ENCODE measurements around the gene TELO2. TPM values are rescaled to one million over a fixed set of nuclear protein-coding genes. Genes with fewer than 3 reads are reported as not detected.
"Not testable (repeated sequence)": the region's sequence is repeated elsewhere in the genome, so short reads cannot be mapped to it uniquely, and the experiment has no call there.

TELO2 gene
- total RNA-seq, 1 donor from 2014 or later = 13.6 TPM

GRCh38 chr16:1457489-1458245 is 35.5 kb upstream of the TELO2 start:
- no peak for DNase-seq (ENCODE audit: low read depth in 2 of 2)

DNA sequence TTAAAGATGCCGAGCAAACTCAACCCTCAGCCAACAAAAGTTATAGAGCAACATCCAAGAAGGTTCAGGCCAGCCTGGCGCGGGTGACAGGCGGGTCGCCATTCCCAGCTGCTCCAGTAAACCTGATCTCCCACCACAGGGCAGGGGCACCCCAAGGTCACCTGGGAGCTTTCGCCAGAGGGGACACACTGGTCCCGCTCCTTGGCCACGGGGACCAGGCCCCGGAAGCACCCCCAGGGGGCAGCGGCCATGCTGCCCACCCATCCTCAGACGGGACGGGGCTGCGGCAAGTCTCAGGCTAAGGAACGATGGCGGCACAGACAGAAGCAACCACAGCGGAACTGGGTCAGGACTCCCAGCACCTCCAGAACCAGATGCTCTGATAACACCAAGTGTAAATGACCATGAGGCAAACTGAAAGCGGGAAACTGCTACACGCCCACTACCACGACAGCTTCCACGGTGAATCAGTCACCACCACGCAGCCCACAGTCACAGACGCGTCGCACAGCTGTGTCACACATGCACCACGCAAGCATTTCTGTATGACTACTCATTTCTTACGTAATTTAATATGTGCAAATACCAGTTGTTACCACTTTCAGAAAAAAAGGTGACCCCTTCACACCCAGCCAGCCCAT is 34.7 kb upstream of the TELO2 start:
- no peak for DNase-seq (ENCODE audit: low read depth in 2 of 2)

- DNase-seq (ENCODE audit: low read depth in 2 of 2) = no peak
These were observed 34.2 kb upstream of the TELO2 start for GRCh38 chr16:1458977-1459341.

- DNase-seq (ENCODE audit: low read depth in 2 of 2) = no peak
These were observed 33.2 kb upstream of the TELO2 start for GRCh38 chr16:1459967-1460366.

DNA sequence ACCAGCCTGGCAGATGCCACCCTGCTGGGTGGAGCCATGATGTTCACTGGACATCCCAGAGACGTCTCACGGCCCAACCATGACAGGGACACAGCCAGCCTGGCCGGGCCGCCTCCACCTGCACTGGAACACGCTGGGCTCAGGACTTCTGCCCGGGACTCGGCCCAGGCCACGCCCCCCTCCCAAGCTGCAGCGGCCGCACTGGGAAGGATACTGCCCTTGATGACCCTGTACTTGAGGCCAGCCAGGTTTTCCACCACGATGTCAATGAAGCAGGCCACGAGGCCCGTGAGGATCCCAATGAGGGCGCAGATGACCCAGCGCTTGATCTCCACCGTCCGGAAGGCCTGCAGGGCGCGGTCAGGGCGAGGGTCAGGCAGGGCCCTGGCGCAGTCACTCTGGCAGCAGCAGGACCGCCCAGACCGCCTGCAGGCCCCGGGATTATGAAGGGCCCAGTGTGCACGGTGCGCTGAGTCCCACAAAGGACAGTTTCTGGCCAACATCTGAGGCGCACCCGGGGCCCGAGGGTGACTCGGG is 32.5 kb upstream of the TELO2 start:
- DNase-seq (ENCODE audit: low read depth in 2 of 2) = no peak

DNA sequence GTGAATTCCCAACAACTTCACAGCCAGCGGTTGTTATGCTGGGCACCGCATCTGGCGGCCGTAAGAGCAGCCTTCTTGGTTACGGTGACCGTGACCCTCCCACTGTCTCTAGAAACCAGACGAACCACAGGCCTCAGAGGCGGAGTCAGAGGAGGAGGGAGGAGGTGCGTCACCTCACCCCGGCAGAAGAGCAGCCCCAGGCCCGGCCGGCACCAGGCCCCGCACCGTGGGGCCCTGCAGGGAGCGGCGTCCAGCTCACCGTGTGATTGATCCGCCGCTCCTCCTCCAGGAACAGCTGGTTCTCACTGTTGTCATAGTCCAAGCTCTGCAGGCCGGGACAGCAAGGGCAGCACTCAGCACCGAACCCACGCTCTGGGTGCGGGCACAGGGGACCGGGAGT is 32.0 kb upstream of the TELO2 start:
- DNase-seq (ENCODE audit: low read depth in 2 of 2) = no peak

GRCh38 chr16:1464196-1464893 is 28.8 kb upstream of the TELO2 start:
- no peak for DNase-seq (ENCODE audit: low read depth in 2 of 2)

DNA sequence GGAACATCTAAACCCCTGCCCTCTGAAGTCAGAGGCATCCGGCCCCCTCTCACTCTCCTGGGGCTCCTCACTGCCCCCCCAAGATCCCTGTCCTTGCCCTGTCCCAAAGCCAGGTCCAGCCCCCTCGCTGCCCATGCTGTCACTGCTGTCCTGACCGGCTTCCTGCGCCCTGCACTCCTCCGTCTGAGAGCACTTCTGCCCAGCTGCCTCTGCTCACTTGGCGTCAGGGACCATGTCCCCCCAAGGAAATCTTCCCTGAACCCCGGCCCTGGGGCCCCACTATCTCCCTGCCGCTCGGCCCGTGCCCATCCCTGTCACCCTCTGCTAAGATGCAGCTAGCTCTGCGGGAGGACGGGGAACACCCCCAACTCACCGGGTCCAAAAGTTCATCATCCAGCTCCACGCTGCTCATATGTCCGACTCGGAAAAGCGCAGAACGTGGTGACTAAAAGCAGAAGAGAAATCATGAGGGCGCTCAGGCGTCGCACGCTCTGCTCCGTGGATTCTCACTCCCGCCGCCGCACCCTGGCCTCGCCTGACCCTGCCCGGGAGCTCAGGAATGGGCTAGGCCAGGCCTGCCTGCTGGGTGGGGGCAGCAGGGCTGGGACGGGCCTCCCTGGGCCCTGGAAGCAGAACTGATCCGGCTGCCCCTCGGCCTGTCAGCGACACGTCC is 28.1 kb upstream of the TELO2 start:
- DNase-seq (ENCODE audit: low read depth in 2 of 2) = no peak

- no peak for DNase-seq (ENCODE audit: low read depth in 2 of 2)
These were observed 27.6 kb upstream of the TELO2 start for GRCh38 chr16:1465567-1465915.

DNA sequence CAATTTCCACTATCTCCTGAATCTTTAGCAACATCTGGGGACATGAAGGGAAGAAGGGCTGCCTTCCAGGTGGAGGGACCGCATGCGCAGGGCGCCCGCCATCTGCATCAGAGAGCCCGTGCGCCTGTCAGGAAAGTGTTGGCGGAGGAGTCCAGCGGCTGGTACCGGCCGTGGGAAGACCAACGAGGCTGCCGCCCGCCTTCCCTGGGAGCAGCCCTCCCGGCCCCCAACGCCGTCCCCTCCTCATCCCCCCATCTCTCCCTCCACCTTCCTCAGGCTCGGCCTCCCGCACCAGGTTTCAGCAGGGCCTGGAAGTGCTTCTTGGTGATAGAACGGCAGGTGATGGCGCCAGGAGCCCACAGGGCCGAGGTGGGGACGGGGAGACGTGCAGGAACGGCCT is 27.1 kb upstream of the TELO2 start:
- no peak for DNase-seq (ENCODE audit: low read depth in 2 of 2)

GRCh38 chr16:1466968-1467521 is 26.1 kb upstream of the TELO2 start:
- DNase-seq (ENCODE audit: low read depth in 2 of 2) = no peak

DNA sequence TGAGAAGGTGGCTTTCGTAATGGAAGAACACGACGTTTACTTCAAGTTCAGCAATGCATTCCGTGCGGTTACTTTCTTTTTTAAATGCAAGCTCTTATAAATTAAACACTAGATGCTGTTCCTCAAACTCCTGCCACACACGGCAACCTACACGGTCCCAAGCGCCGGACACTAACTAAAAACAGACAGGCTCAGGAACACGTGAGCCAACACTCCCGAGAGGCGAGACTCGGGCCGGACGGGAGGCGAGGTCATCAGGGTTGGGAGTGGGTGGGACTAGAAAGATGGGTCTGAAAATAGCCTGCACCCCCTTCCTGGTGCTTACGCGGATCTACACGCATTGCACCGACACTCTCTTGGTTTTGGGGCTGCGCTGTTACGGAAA is 24.7 kb upstream of the TELO2 start:
- DNase-seq (ENCODE audit: low read depth in 2 of 2) = no peak

DNA sequence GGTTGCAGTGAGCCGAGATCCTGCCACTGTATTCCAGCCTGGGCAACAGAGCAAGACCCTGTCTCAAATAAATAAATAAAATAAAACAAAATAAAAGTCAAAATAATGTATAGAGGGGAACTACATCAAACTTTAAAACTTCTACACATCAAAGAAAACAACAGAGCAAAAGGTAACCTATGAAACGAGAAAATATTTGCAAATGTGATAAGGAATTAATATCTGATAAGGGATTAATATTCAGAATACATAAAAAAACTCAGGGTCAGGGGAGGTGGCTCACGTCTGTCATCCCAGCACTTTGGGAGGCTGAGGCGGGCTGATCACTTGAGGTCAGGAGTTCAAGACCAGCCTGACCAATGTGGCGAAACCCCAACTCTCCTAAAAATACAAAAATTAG is 24.0 kb upstream of the TELO2 start:
- not testable (repeated sequence) for DNase-seq (ENCODE audit: low read depth in 2 of 2)

DNA sequence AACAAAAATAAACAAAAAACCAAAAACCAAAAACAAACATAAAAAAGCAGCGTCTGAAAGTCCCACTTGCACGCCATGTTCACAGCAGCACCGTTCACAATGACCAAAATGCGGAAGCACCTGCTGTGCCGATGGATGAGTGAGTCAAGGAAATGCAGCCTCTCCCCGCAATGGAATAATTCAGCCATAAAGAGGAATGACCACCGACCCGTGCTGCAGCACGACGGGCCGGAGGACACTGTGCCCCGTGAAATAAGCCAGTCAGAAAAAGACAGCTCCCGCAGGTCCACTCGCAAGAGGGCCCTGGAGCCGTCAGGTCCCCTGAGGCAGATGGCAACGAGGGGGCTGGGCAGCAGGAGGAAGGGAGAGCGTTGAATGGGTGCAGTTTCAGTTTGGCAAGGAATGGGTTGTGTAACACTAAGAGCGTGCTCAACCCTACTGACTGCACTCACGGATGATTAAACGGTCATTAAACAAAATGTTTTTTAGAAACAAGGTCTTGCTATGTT is 23.4 kb upstream of the TELO2 start:
- peak; percentile 21 to 45 for DNase-seq (ENCODE audit: low read depth in 2 of 2)

GRCh38 chr16:1470481-1471251 is 22.5 kb upstream of the TELO2 start:
- peak in 1 of 2 donors; percentile 26 for DNase-seq (ENCODE audit: low read depth in 2 of 2)

GRCh38 chr16:1471569-1472194 is 21.5 kb upstream of the TELO2 start:
- peak in 1 of 2 donors; percentile 19 for DNase-seq (ENCODE audit: low read depth in 2 of 2)

DNA sequence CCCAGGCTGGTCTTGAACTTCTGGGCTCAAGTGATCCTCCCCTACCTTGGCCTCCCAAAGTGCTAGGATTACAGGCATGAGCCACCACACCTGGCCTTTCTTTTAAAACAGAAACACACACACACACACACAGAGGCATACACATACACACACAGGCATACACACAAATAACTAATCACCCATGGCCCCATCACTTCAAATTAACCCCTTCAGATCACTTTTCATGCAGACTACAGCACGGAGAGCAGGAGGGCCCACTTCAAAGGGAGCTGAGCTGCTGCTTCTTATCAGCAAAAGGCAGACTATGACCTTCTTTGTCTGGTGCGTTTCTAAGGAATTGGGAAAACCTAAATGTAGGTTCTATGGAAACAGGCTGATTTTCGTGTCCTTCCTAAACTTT is 20.2 kb upstream of the TELO2 start:
- DNase-seq (ENCODE audit: low read depth in 2 of 2) = no peak

DNA sequence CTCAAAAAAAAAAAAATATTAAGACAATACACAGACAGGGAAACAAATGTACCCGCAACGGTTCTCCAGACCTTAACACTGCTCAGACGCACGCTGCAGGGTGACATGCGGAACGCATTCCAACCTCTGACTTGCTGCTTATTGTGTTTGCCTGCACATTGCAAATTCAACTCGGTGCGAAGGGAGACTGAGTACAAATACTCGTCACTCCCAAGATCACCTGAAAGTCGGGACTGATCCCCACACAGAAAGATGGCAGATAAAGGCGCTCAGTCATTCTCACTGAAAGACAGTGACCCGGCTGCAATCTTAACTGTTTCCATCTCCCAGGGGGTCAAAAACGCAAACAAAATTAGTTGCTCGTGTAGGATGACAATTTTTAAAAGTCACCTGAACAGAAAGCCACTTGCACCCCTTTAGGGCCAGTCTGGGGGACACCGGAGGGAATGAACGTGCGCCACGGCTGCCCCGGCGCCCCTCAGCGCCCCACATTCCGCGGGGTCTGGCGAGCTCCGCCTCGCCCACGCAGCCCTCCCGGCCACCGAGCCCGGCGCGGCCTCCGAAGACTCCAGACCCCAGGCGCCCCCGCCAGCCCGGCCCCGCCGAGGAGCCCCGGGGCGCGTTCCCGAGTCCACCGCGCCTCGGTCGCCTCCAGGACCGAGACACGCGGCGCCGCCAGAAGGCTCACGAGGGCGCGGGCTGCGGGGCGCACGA is 18.9 kb upstream of the TELO2 start:
- DNase-seq (ENCODE audit: low read depth in 2 of 2) = peak in 1 of 2 donors; percentile 22

GRCh38 chr16:1474796-1475551 is 18.2 kb upstream of the TELO2 start, which contains the start of gene CLCN7:
CLCN7 (minus strand) TSS chr16:1475028; CDS start chr16:1474974, 54 bp downstream.
- DNase-seq (ENCODE audit: low read depth in 2 of 2) = peak; percentile 72 to 92
